ENCODE measurements around the gene CIDEB. TPM values are rescaled to one million over a fixed set of nuclear protein-coding genes. Genes with fewer than 3 reads are reported as not detected.
A peak's percentile ranks its signal among the peaks of the same experiment; 100 is the strongest.

The CIDEB gene
- total RNA-seq, 2 donors from 2014 or later, result 19.1 to 34.0 TPM

DNA sequence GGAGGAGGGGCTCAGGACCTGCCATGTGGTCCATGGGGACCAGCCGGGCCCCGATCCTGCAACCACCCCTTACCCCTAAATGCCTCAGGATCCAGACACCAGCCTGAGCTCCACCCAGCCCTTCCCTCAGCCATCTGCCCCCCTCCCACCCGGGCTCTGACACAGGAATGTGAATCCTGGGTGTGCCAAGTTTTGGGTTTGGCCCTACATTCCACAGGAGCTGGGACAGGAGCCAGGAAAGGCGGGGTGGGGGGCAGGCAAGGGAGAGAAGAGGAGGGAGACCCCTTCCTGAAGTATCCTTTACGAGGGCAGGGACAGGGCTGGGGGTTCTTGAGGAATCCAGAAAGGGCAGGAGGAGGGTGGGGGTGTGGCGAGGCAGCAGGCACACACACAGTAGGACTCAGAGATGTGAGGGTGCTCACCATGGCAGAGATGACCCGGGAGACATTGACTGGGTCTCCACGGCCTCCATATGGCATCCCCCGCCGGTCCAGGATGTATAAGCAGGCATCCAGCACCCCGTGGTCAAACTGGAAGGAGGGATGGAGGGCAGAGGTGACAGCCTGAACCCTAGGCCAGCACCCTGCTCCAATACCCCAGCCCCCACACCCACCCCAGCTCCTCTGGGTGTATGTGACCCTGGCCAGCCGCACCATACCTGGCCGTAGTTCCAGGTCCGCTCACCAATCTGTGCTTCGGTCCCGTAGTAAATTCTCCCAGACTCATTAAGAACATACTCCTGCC is 48.3 kb downstream of the CIDEB start:
- H3K4me1 ChIP-seq, result peaks cover 15% of the 10 kb centered on the region
- no peak overlapping the region for H3K4me3 ChIP-seq
- H3K9me3 ChIP-seq, result no peaks in the 10 kb centered on the region
- H3K27me3 ChIP-seq, result no peaks in the 10 kb centered on the region
- DNase-seq (peak; percentile 53 to 82 (median 70)), ATAC-seq (peak; percentile 77)
- H3K36me3 ChIP-seq (replicated peaks in 1 of 2; ENCODE audit: insufficient read depth in 1 of 2, low read depth in 2 of 2), result peaks cover 0 to 2% of the 10 kb centered on the region in 2 donors
- peak overlapping the region; percentile 62 to 89 (median 78) for H3K27ac ChIP-seq
- TF ChIP-seq POLR2A (IDR thresholded peaks at IDR 0.05), result peak in 2 of 3 donors; percentile 18 to 34
- TF ChIP-seq, protein P1, sequence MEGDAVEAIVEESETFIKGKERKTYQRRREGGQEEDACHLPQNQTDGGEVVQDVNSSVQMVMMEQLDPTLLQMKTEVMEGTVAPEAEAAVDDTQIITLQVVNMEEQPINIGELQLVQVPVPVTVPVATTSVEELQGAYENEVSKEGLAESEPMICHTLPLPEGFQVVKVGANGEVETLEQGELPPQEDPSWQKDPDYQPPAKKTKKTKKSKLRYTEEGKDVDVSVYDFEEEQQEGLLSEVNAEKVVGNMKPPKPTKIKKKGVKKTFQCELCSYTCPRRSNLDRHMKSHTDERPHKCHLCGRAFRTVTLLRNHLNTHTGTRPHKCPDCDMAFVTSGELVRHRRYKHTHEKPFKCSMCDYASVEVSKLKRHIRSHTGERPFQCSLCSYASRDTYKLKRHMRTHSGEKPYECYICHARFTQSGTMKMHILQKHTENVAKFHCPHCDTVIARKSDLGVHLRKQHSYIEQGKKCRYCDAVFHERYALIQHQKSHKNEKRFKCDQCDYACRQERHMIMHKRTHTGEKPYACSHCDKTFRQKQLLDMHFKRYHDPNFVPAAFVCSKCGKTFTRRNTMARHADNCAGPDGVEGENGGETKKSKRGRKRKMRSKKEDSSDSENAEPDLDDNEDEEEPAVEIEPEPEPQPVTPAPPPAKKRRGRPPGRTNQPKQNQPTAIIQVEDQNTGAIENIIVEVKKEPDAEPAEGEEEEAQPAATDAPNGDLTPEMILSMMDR (IDR thresholded peaks at IDR 0.05), result no peak
- intact Hi-C loops (cut with DNase I), result no loop called here
- WGBS, 2 donors, result 64 to 77% methylated on average over 16 of the region's 16 CpGs

- intact Hi-C loops (cut with DNase I), result no loop called here
- TF ChIP-seq POLR2A (IDR thresholded peaks at IDR 0.05), result no peak
- TF ChIP-seq, protein P1 (IDR thresholded peaks at IDR 0.05), result no peak
- ATAC-seq, result no peak
- WGBS, 2 donors, result 77 to 82% methylated on average over 13 to 18 of the region's 18 CpGs
- peaks cover 15% of the 10 kb centered on the region for H3K4me1 ChIP-seq
- no peaks in the 10 kb centered on the region for H3K9me3 ChIP-seq
- peaks cover 0 to 2% of the 10 kb centered on the region in 2 donors for H3K36me3 ChIP-seq (replicated peaks in 1 of 2; ENCODE audit: insufficient read depth in 1 of 2, low read depth in 2 of 2)
- H3K4me3 ChIP-seq, result no peak overlapping the region
- H3K27ac ChIP-seq, result peak overlapping the region; percentile 62 to 89 (median 78)
- no peak for DNase-seq
- no peaks in the 10 kb centered on the region for H3K27me3 ChIP-seq
These were observed 49.1 kb downstream of the CIDEB start for GRCh38 chr14:24258548-24259265.

DNA sequence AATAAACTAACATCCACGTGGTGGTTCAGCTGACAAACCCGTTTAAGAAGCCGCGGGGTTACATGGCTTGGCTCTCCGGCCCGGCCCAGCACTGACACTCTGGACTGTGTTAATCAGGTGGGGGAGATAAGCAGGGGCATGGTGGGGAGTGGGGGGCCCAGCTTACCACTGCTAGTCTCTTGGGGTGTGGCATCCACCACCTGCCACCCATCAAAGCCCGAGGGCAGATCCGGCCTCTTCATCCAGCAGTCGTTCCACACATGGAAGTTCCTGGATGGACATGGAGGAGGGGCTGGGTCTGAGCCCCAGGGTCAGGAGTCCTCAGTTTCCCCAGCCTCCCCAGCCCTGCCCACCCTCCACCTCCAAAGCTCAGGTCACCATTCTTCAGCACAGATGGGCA is 49.7 kb downstream of the CIDEB start:
- no peak for DNase-seq
- H3K27ac ChIP-seq, result peak overlapping the region in 1 of 4 donors; percentile 89
- no peaks in the 10 kb centered on the region for H3K9me3 ChIP-seq
- no peaks in the 10 kb centered on the region for H3K27me3 ChIP-seq
- no peak overlapping the region for H3K4me3 ChIP-seq
- TF ChIP-seq POLR2A (IDR thresholded peaks at IDR 0.05), result no peak
- TF ChIP-seq, protein P1 (IDR thresholded peaks at IDR 0.05), result no peak
- peaks cover 15% of the 10 kb centered on the region for H3K4me1 ChIP-seq
- intact Hi-C loops (cut with DNase I), result no loop called here
- 77 to 88% methylated on average over 9 of the region's 9 CpGs for WGBS, 2 donors
- ATAC-seq, result no peak
- H3K36me3 ChIP-seq (replicated peaks in 1 of 2; ENCODE audit: insufficient read depth in 1 of 2, low read depth in 2 of 2), result peaks cover 0 to 2% of the 10 kb centered on the region in 2 donors

DNA sequence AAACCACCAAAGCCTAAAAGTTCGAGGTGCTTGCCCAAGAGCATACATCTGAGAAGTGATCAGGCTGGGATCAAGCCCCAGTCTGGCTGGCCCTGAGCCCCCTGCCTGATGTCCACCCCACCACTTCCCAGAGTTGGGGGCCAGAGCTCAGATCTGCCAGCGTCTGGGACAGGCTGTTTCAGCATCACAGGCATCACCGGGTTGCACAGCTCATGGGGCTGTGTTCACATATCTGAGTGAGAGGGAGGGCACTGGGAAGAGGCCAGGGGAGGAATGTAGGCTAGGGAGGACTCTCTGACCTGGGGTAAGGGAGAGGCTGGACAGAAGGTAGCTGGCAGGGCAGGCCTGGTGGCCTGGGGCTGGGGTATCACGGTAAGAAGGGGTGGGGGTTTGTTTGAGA is 50.8 kb downstream of the CIDEB start:
- ATAC-seq (no peak), DNase-seq (no peak)
- Histone ChIP-seq H3K27me3 (no peaks in the 10 kb centered on the region), H3K27ac (no peak overlapping the region), H3K4me3 (no peak overlapping the region), H3K9me3 (no peaks in the 10 kb centered on the region), H3K36me3 (replicated peaks in 1 of 2; ENCODE audit: insufficient read depth in 1 of 2, low read depth in 2 of 2) (peaks cover 0 to 2% of the 10 kb centered on the region in 2 donors), H3K4me1 (peaks cover 15% of the 10 kb centered on the region)
- TF ChIP-seq, protein P1 (IDR thresholded peaks at IDR 0.05), result no peak
- no peak for TF ChIP-seq POLR2A (IDR thresholded peaks at IDR 0.05)
- 74 to 79% methylated on average over 4 of the region's 4 CpGs for WGBS, 2 donors
- intact Hi-C loops (cut with DNase I), result no loop called here

All from body of pancreas (tissue), 4 donors.